ENCODE measurements around the gene HTR6.

Gene HTR6

GRCh38 chr1:19664453-19665185, at the start of gene HTR6:
Gene HTR6 (plus strand): TSS chr1:19664875. CDS start chr1:19665754, 879 bp downstream.
- no peak for TF ChIP-seq CTCF (IDR thresholded peaks at IDR 0.05; ENCODE audit: insufficient read depth, low read depth, low read length, missing control alignments)
- peak within 1 kb of the TSS; percentile 52 for H3K4me3 ChIP-seq (ENCODE audit: low read depth, low read length)
- peak; percentile 38 for DNase-seq (ENCODE audit: low read depth)

- no peak for TF ChIP-seq CTCF (IDR thresholded peaks at IDR 0.05; ENCODE audit: insufficient read depth, low read depth, low read length, missing control alignments)
- no peak for DNase-seq (ENCODE audit: low read depth)
- no peak overlapping the region for H3K4me3 ChIP-seq (ENCODE audit: low read depth, low read length)
Measured at GRCh38 chr1:19615438-19615837, 49.2 kb upstream of the HTR6 start.

- H3K4me3 ChIP-seq (ENCODE audit: low read depth, low read length): no peak overlapping the region
- no peak for TF ChIP-seq CTCF (IDR thresholded peaks at IDR 0.05; ENCODE audit: insufficient read depth, low read depth, low read length, missing control alignments)
- no peak for DNase-seq (ENCODE audit: low read depth)
Measured at GRCh38 chr1:19616489-19616888, 48.2 kb upstream of the HTR6 start.

DNA sequence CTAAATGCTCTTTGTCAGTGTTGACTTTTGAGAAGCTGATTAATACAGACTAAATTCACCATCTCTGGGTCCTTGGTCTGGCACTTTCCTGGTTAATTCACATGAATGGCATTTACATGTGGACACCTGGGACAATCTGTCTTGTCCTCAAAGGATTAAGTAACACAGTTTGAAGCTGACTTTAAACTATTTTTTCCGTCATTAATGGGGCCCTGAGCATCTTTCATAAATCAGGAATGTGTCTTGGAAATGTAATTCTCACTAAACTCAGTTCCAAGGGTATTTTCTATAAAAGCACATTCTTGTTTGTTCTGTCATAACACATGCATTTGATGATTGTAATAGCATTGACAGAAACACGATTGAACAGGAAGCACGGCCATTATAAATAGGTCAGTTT, 47.3 kb upstream of the HTR6 start:
- no peak for TF ChIP-seq CTCF (IDR thresholded peaks at IDR 0.05; ENCODE audit: insufficient read depth, low read depth, low read length, missing control alignments)
- H3K4me3 ChIP-seq (ENCODE audit: low read depth, low read length): no peak overlapping the region
- no peak for DNase-seq (ENCODE audit: low read depth)

DNA sequence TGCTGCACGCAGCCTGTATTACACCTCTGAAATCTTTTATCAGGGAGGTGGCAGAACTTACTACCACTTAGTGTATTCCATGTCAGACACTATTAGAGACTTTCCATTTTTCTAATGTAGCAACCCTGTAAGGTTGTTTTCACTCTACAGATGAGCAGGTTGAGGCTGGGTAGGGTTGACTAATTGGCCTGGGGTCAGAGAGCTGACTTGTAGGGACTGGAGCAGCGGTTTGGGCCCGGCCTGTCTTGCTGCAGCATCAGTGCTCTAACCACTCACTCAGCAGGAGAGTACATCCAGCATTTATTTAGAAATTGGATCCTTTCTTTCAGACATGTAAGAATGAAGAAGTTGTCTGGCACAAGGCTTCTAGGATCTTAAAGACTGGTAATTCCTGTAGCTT, 46.2 kb upstream of the HTR6 start:
- TF ChIP-seq CTCF (IDR thresholded peaks at IDR 0.05; ENCODE audit: insufficient read depth, low read depth, low read length, missing control alignments): no peak
- DNase-seq (ENCODE audit: low read depth): no peak
- no peak overlapping the region for H3K4me3 ChIP-seq (ENCODE audit: low read depth, low read length)

DNA sequence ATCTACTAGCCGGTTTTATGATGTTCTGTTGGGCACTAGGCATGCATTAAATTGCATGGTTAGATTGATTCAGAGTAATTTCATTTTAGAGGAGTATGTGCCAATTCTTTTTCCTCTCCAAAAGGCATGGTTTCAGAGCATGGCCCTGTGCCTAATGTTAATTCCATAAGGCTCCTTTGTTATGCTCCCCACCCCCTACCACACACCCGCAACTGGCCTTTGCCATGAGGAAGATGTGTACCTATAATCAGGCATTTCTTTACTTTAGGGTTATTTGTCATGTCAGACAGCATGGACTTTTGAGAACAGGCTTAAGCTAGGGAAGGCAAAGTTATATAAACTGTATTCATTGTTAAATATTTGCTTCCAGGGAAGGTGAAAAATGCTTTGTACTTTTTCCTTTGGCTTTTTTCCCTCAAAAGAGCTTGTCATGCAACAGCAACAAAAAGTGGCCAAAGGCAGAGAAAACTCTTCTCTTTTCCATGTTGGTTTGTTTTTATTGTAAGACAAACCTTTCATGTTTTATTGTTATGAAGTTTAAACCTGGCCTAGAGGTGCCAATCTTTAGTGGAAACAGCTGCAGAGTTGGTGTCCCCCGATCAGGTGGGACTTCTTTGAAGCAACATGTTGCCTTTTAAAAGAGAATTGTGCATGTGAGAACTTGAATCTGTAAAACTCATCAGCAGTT, 44.8 kb upstream of the HTR6 start:
- no peak for DNase-seq (ENCODE audit: low read depth)
- TF ChIP-seq CTCF (IDR thresholded peaks at IDR 0.05; ENCODE audit: insufficient read depth, low read depth, low read length, missing control alignments): no peak
- no peak overlapping the region for H3K4me3 ChIP-seq (ENCODE audit: low read depth, low read length)

Data from GM12865 (cell line).